ENCODE results near the gene RIOK1.
A peak's percentile ranks its signal among the peaks of the same experiment; 100 is the strongest.
"Not testable (repeated sequence)": the region's sequence is repeated elsewhere in the genome, so short reads cannot be mapped to it uniquely, and the experiment has no call there.

The RIOK1 gene

DNA sequence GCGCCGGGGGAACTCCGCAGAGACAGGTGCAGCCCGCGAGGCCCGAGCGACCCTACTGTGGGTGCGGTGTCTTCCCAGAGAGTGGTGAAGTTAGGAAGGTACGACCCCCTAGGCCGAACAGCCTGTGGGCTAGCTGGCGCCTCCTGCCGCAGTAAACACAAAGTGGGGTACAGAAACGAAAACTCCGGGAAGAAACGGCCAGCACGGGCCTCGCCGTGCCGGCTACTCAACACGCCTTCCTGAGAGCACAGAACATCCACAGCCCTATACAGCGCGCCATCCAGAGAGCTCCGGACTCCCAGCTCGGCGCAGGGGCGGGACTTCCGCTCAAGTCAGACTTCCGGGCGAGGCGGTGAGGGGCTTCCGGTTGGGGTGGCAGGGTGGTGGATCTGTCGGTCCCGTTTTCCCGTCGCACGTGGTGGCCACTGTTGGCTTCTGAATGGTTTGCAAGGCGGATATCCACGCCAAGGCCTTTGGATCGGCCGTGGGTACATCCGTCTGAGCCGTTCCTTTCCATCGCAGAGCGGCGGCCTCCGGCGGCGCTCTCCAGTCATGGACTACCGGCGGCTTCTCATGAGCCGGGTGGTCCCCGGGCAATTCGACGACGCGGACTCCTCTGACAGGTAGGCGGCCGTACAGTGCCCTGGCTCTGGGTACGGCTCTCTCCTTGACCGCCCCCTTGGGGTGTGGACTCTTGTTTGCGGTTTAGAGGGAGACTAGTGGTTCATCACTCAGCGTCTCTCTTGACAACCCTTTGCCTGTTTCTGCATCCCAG lies at the start of gene RIOK1, which contains the start of gene CAGE1:
Gene RIOK1 (plus strand): TSS at position 358 of the 775 bp plus-strand sequence. CDS start 195 bp downstream, at position 553.
Gene CAGE1 (minus strand): TSS at position 292 of the 775 bp plus-strand sequence. CDS start 2,569 bp downstream, outside the sequence.
- peak; percentile 97 for DNase-seq

DNA sequence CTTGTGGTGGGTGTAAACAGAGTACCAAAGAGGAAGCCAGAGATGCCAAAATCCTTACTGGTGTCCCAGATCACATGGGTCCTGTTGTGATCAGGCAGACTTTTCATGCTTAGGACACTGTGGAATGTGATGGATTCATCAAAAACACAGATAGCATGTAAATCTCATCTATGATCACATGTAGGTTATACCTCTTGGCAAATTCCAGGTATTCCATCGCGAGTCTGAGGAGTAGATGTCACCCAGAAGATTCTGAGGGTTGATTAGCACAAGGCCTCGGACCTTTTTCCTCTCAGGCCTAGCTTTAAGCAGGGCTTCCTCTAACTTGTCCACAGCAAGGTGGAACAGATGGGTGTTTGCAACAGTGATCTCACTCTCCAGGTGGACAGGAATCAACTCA lies 48.3 kb upstream of the RIOK1 start:
- DNase-seq, result no peak

DNA sequence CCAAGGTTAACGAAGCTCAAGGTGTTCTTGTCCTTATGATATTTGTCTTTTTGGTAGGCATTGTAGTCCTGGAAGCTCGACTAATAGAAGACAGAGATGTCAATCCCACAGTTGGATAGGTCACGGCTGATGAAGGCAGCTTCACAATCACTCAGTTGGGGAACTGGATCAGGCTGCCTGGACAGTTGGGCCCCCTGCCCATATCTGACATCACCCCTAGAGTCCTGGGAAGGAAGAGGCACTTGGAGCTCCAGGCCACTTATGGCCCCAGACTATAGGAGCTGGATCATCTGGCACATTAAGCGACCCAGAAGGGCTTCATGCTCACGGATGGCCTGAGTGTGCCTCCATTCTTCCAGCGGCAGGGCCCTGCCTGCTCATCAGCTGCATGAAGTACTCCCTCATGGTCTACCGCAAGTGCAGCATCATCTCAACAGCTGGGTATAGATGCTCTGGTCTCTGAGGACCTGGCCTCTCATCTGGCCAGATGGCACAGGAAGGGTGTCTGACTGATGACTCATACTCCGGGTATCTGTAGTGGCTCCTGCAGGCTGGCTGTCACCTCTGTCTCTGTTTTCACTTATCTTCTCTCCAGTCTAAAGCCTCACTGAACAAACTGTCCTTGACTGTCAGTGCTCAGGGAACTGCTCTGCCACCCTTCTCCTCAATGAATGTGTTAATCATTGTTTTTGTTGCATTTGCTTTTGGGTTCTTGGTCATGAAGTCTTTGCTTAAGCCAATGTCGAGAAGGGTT lies 47.4 kb upstream of the RIOK1 start:
- no peak for DNase-seq

DNA sequence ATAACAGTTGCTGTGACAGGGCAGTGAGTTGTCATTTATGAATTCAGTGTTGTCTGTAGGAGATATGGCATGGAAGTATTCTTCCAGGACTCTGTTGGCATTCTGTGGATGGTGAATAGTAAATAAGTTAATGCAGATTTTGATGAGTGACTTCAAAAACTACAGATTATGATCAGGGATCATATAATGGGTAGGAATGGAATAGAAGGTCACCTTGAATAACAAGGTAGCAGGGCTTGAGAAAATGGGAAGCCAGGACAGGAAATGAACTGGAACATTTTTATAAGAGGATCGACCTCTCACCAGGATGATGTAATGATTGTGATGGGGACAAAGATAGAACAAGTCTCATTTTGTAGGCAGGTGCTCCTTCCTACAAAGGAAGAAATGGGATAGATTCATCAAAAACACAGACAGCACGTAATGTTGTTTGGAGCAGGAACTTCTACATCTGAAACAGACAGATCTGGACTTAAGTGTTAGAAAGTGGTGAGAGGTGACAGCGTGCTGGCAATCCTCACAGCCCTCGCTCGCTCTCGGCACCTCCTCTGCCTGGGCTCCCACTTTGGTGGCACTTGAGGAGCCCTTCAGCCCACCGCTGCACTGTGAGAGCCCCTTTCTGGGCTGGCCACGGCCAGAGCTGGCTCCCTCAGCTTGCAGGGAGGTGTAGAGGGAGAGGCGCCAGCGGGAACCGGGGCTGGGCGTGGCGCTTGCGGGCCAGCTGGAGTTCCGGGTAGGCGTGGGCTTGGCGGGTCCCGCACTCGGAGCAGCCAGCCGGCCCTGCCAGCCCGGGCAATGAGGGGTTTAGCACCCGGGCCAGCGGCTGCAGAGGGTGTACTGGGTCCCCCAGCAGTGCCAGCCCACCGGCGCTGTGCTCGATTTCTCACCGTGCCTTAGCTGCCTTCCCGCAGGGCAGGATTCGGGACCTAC lies 45.8 kb upstream of the RIOK1 start:
- no peak for DNase-seq

DNA sequence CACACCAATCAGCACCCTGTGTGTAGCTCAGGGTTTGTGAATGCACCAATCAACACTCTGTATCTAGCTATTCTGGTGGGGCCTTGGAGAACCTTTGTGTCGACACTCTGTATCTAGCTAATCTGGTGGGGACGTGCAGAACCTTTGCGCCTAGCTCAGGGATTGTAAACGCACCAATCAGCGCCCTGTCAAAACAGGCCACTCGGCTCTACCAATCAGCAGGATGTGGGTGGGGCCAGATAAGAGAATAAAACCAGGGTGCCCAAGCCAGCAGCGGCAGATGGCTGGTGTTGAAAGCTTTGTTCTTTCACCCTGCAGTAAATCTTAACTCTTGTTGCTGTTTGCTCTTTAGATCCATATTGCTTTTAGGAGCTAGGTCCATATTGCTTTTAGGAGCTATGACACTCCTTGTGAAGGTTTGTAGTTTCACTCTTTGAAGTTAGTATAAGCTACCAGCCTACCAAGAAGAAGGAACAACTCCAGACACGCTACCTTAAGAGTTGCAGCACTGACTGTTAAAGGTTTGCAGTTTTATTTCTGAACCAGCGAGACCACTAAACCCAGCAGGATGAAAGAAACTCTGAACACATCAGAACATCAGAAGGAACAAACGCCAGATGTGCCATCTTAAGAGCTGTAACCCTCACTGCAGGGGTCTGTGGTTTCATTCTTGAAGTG lies 44.7 kb upstream of the RIOK1 start:
- not testable (repeated sequence) for DNase-seq

DNA sequence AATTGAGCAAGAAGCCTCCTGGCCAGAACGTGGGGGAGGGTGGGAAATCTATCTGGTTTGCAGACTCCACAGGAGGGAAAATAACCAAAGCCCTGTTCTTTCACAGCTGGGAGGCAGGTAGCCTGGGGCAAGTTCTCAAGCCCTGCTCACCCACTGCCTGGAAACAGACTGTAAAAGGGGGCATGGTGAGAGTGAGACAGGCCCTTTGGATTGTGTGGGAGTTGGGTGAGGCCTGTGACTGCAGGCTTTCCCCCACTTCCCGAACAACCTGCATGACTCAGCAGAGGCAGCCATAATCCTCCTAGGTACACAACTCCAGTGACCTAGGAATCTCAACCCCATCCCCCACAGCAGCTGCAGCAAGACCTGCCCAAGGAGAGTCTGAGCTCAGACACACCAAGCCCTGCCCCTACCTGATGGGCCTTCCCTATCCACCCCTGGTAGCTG lies 42.0 kb upstream of the RIOK1 start:
- DNase-seq, result not testable (repeated sequence)

DNA sequence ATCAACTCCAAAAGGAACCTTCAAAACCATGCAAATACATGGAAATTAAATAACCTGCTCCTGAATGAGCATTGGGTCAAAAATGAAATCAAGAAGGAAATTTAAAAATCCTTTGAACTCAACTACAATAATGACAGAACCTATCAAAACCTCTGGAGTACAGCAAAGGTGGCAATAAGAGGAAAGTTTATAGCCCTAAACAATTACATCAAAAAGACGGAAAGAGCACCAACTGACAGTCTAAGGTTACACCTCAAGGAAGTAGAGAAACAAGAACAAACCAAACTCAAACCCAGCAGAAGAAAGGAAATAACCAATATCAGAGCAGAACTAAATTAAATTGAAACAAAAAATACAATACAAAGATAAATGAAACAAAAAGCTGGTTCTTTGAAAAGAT lies 39.0 kb upstream of the RIOK1 start:
- DNase-seq, result not testable (repeated sequence)

DNA sequence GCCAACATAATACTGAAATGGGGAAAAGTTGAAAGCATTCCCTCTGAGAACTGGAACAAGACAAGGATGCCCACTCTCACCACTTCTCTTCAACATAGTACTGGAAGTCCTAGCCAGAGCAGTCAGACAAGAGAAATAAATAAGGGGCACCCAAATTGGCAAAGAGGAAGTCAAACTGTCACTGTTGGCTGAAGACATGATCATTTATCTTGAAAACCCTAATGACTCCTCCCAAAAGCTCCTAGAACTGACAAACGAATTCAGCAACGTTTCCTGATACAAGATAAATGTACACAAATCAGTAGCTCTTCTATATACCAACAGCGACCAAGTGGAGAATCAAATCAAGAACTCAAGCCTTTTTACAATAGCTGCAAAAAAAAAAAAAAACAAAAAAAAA lies 37.7 kb upstream of the RIOK1 start:
- DNase-seq, result not testable (repeated sequence)

DNA sequence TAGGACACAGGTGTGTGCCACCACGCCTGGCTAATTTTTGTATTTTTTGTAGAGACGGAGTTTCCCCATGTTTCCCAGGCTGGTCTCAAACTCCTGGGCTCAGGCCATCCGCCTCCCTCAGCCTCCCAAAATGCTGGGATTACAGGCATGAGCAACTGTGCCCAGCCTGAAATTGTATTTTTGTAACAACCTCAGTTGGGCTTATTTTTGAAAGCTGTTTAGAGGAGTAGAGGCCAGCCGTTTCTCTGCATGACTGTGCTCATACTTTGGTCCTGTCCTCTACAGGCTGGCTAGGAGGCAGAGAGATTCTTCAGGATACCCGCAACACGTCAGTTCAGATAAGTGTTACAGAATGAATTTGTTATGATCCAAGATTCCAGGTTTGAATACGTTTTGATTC lies 22.2 kb upstream of the RIOK1 start:
- DNase-seq, result no peak

DNA sequence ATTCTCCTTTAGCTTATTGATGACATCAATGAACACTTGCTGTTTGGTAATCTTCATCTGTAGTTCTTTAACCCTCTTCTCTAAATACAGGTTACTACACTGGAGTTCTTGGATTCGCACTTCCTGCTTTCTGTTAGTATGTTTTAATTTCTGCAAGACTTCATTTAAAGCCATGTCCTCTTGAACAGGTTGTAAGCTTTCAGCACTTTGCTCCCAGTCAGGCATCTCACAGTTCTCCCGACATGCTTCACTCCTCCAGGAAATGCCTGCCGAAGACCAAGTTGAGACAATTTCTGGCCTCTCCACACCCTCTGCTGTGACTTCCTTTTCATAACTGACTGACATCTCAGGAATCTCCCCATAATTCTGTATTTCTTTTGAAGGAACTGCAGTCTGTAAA lies 15.9 kb upstream of the RIOK1 start:
- DNase-seq, result no peak

DNA sequence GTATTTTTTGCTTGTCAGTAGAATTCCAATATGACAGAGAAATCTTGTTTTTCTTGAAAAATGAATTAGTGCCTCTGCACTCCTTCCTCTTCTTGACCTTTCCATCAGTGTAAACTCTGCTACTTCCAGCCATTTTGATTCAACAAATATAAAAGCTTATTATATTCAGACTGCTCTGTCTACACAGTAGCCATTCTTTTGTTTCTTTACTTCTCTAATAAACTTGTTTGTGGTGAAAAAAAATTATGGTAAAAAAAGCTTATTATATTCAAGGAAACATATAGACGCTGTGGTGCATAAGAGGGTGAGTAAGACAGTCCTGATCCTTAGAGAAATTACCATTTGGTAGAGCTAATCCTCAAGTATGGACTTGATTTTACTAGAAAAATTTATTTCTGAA lies 11.6 kb upstream of the RIOK1 start:
- DNase-seq, result no peak

DNA sequence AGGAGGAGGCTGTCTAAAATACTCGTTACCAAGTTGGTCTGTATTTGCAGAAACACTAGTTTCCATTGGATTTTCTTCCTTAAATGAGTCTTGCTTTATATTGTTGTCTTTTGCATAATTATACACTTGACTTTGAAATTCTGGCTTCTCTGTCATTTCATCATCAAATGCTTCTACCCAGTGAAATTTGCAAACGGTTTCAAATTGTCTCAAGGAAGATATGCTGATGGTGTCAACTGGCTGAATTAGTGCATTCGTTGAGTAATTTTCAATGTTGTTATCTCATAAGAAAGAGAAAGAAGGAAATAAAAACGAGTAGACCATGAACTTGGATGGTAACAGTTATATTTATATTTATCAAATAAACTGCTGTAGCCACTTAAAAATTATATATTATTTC lies 10.9 kb upstream of the RIOK1 start:
- DNase-seq, result no peak

DNA sequence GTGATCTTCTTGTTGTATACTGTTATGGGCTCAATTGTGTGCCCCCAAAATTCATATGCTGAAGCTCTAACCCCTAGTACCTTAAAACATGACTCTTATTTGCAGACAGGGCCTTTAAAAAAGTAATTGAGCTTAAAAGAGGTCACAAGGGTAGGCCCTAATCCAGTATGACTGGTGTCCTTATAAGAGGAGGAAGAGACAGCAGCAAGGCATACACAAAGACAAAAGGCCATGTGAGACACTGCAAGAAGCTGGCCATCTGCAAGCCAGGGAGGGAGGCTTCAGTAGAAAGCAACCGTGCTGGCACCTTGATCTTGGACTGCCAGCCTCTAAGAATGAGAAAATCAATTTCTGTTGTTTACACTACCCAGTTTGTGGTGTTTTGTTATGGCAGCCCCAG lies 8.5 kb upstream of the RIOK1 start:
- no peak for DNase-seq

DNA sequence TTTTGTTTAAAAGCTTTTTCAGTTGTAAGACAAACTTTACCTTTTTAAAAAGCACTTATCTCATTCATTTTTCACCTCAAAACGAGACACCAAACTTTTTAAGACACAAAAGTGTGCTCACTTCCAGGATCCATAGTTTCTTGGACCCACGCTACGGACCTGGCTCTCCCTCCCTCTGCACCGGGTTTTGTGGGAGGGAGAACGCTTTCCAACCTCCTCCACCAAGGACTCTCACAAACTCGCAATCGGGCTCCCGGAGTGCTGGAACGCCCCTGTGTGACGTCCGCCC lies 502 bp upstream of the RIOK1 start:
- no peak for DNase-seq

DNA sequence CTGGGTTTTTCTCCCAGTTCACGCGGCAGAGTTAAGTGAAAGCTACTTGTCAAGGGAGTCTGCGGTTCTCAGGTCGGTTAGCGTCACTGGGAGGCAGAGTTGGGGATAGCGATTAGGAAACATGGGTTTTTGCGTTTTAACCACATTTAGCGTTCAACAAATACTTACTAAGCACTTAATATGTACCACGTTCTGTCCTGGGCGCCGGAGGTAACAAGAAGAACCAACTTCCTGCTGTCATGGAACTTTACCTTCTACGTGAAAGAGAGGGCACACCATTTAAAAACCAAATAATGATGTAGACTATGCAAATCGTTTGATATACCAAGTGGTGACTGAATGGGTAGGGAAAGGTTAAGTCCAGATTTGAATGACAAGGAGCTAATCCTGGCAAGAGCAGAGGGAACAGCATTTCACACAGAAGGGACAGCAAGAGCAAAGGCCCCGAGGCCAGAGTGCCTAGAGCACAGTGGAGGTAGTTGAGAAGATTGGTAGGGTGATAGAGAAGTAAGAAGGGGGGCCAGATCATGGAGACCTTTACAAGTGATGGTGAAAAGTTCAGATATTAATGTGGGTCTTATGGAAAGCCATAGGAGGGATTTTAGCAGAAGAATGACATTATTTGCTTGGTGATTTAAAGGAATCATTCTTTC lies 744 bp downstream of the RIOK1 start:
- no peak for DNase-seq

DNA sequence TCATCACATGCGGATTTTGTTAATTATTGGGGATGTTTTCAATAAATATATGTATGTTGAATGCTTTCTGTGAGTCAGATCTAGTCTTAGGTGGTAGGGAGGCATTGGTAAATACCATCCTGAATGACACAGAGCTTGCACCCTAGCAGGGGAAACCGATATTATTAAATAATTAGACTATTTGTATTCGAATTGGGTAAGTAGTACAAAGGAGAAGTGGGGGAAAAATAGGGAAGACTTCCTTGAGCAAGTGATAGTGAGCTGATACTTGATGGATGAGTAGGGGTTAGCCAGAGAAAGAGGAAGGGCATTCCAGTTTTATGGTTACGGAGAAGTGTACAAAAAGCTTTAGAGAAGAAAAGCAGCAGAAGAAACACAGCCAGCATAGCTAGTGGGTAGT lies 1.5 kb downstream of the RIOK1 start:
- no peak for DNase-seq

DNA sequence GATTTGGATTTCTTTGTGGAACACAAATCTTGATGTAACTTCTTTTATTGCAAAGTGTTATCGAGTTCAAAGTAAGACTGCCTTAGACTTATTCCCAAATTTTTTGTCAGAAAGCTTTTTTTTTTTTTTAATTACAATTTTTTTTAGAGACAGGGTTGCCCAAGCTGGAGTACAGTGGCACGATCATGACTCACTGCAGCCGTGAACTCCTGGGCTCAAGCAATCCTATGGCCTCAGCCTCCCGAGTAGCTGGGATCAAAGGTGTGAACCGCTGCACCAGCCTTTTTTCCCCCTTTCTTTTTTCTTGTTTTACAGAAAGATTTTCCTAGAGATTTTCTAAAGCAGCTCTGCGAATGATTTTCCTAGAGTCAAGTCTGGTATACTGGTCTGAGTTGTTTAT lies 2.8 kb downstream of the RIOK1 start:
- DNase-seq, result no peak

DNA sequence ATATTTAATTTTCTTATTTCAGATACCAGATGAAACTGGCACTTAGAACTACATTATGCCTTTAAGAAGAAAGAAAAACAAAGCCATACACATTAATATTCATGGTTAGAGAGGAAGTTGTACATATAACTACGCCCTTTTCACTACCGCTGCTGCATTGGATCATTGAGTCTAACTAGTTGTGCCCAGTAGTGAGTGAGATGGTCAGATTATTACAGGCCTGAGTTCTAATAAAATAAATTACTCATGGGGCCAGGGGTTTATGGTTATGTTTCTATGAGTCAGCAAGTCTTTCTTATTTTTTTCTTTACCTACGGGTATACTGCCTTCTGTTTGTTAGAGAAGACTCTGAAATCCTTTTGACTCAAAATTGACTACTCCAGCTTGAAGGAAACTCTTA lies 11.5 kb downstream of the RIOK1 start:
- no peak for DNase-seq

DNA sequence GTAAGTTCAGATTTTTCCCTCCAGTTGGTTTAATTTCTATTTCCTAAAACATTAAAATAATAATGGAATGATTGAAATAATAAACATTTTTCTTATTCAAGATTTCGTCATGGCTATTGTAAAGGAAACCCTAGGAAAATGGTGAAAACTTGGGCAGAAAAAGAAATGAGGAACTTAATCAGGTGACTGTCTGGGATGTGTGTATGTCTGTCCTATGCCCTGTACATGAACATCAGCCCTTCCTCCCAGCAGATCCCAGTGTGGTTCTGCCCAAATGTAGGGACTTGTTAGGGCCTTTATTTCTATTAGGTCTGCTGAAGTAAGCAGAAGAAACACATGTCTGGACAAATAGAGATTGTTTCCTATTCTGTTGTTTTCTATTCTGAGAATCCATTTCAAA lies 13.1 kb downstream of the RIOK1 start:
- no peak for DNase-seq

DNA sequence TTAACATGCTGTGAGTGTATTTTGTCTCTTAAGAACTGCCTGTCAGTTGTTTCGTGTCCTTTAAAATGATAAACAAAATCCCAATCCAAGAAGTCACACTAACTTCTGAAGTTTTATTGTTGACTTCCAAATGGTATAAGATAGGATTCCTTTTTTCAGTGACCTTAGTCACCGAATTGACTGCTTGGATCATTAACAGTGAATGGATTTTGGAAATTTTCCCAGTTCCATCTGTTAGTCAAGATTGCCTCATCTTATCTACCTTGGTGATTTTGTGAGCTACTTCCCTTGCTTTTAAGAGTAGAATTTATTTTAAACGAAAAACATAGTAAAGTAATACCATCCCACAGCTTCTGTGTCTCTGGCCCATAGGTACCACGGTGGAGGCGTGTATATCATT lies 14.9 kb downstream of the RIOK1 start:
- DNase-seq, result no peak

DNA sequence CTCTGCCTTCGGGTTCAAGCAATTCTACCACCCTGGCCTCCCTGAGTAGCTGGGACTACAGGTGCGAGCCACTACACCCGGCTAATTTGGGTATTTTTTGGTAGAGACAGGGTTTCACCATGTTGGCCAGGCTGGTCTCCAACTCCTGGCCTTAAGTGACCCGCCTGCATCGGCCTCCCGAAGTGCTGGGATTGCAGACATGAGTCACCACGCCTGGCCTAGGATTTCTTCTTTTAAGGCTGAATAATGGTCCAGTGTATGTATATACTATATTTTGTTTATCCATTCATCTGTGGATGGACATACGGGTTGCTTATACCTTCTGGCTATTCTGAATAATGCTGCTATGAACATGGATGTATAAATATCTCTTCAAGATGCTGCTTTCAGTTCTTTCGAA lies 17.1 kb downstream of the RIOK1 start:
- DNase-seq, result no peak

DNA sequence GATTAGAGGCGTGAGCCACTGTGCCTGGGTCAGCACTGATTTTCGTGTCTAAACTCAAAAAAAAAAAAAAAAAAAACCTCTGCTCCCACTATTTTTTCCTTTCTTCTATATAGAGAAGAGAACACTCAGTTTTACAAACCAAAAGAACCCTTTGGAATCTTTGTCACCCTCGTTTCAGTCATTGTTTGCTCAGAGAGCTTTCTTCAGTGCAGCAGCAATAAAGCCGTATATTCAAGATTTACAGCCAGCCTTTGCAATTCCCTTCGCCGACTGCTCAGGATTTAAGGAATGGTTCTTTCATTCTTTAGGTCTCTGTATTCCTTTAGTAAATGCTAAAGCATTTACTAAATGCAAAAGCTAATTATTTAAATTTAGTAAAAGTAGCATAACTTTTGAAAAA lies 20.1 kb downstream of the RIOK1 start:
- DNase-seq, result no peak
